Choroid plexus epithelial cell (primary cell): ENCODE measurements around the gene CD34.
A peak's percentile ranks its signal among the peaks of the same experiment; 100 is the strongest.

Experiments used
- DNase-seq: peaks from one replicate; pipeline ENCODE4 v3.0.0-alpha.2; 2010; ENCODE audit warnings: low read depth
- H3K4me3 ChIP-seq: 2 replicates; pipeline ENCODE4 v1.5.1; 2011; ENCODE audit warnings: low read depth, mild to moderate bottlenecking, control low read depth, low read length, moderate library complexity
- TF ChIP-seq, protein P1 (sequence below): conservative IDR thresholded peaks from 2 replicates; pipeline ENCODE4 v1.5.1; 2011; ENCODE audit warnings: low read depth, mild to moderate bottlenecking, control low read depth, inconsistent platforms, low read length, moderate library complexity

The CD34 gene

DNA sequence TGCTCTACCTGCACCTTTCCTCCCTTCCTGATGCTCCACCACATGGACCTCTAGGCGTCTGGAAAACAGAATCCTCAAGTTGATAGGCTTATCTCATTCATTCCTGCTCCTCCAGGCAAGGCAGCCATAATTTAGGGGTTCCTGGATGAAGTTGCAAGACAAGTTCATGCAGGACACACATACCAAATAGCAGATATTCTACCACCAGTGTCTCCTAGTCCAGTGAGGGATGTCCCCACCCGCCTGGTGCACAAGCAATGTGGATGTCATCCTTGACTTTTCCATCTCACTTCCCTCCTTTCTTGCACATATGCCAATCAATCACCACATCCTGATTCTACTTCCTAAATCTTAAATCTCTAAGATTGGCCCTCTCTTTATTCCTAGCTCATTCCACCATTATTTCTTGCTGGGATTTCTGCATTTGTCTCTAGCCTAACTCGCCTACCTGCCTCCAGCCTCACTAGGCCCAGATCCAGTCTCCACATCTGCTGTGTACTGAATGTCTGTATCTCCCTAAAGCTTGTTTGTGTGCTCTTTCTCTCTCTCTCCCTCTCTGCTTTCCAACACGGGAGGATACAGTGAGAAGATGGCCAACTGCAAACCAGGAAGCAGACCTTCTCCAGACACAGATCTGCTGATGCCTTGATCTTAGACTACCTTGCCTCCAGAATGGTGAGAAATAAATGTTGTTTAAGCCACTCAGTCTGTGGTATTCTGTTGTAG lies 40.5 kb downstream of the CD34 start:
- H3K4me3 ChIP-seq: no peak overlapping the region
- TF ChIP-seq, protein P1, sequence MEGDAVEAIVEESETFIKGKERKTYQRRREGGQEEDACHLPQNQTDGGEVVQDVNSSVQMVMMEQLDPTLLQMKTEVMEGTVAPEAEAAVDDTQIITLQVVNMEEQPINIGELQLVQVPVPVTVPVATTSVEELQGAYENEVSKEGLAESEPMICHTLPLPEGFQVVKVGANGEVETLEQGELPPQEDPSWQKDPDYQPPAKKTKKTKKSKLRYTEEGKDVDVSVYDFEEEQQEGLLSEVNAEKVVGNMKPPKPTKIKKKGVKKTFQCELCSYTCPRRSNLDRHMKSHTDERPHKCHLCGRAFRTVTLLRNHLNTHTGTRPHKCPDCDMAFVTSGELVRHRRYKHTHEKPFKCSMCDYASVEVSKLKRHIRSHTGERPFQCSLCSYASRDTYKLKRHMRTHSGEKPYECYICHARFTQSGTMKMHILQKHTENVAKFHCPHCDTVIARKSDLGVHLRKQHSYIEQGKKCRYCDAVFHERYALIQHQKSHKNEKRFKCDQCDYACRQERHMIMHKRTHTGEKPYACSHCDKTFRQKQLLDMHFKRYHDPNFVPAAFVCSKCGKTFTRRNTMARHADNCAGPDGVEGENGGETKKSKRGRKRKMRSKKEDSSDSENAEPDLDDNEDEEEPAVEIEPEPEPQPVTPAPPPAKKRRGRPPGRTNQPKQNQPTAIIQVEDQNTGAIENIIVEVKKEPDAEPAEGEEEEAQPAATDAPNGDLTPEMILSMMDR: no peak
- DNase-seq: no peak

DNA sequence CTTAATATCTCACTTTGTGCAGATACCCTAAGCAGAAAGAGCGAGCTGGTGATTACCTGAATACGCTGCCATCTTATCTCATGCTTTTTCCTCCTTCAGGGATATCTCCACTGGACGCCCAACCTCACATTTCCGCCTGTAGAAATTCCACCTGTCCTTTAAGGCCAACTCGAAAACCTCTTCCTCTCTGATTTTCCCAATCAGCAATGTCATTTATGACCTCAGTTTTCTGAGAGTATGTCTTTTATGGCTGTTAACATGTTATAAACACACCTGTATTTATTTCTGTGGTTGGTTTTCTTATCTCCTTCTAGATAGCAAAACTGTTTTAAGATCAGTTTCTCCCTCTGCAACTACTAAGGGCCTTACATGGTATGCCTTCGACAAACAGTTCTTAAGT lies 41.1 kb downstream of the CD34 start:
- TF ChIP-seq, protein P1: no peak
- DNase-seq: no peak
- H3K4me3 ChIP-seq: no peak overlapping the region

DNA sequence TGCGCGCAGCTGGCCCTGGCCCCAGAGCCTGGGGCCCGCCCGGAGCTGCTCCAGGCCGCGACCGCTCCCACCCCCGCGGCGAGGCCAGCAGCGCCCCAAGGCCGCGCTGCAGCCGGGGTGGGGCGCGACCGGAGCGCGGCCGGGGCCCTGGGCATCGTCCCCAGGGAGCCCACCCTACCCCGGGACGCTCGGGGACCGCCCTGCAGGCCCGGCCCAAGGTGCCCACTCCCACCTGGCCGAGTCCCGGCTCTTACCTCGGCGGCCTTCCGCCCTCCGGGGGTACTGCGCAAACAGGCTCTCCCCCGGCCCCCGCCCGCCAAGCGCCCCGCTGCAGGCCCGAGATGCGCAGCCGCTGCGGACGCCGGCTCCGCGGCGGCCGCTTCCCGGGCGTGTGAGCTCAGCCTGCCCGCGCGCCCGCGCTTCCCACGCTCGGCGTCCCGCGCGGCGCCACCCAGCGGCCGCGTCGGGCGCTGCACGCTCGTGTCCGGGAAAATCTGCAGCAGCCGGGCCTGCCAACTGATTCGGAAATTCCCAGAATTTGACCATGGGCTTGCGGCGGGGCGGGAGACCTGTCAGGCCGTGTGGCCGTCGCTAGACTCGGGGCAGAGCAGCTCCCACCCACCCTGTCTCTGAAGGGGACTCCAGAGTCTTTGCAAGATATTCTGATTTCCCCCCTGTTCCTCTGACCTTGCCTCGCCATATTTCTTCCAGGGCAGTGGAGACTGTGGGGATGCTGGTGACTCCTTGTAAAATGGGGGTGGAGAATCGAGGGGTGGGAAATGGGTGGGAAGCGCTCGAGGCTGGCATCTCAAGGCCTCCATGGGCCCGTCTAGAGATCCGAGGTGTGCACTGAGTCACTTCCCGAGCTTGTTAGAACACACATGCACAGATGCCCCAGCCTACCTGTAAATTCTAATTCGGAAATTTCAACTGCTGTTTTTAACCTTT lies 41.9 kb downstream of the CD34 start:
- peak overlapping the region; percentile 77 for H3K4me3 ChIP-seq
- DNase-seq: peak; percentile 75
- TF ChIP-seq, protein P1: peak; percentile 59

DNA sequence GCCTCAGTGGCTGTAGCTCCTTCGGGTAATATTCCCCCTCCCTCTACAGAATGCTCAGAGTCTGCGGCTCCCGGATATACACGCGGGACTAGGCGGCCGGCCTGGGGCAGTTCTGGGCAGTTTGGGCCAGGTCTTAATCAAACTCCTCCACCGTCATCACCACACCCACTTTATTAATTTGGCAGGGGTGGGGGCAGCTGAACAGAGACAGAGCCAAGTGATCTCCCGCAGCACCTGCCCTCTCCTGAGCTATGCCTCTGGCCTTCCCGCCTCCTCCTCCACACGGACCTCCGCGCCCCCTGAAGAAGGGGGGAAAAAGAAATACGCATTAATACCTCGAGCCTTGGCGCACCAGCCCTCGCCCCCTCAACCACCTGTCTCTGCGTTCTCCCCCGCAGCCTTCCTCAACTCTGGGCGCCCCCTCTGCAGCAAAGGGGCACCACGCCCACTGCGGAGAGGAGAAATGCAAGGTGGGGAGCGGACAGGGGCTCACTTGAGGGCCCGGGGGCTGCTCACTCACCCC lies 42.6 kb downstream of the CD34 start:
- TF ChIP-seq, protein P1: no peak
- peak overlapping the region; percentile 77 for H3K4me3 ChIP-seq
- peak; percentile 23 for DNase-seq

DNA sequence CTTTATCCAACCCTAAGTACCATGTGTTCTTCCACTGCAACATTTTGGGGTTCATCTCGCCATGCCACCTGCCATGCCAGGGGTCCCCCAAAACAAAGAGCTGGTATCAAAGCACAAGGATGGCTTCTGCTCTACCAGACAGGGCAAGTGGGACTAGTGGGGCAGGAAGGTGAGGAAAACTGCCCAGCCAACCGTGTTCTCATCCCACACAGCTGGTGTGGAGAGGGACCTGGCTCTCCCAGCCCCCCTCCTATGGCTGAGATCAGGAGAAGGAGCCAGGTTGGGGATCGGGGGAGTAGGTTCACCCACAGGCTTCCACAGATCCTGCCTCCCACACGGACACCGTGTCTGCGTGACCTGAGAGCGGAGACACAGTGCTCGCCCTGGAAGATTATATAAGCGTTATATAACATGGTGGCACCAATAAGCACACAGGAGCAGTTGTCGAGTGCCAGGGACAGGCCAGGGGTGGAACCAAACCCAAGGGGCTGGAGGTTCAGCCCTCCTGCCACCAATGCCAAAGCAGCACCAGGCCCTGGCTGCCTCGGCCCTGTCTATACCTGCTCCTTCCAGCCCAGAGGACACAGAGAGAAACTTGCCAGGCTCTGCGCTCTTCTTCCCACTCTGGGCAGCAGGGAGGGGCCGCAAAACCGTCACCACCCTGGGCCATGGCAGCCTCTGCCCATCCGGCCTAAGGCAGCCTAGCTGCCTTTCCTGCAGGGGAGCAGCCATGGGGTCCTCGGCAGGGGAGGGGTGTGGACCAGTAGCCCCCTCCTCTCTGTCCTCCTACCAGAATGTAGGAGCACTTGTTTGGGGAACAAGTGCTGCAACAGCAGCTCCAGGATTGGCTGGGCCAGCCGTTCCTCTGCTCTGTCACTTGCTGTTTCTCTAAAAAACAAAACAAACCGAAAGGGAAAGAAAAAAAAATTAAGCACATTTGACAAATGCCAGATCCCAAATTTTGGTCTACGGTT lies 43.5 kb downstream of the CD34 start:
- DNase-seq: no peak
- H3K4me3 ChIP-seq: peak overlapping the region; percentile 77

More for the DNA sequence above, 43.5 kb downstream of the CD34 start:
- TF ChIP-seq, protein P1: no peak
